ENCODE results near the gene NREP.

NREP gene

GRCh38 chr5:111707630-111708164 is 49.3 kb downstream of the NREP start:
- FAIRE-seq (no peak), DNase-seq (ENCODE audit: insufficient read length, low spot score) (no peak)
- no peak for TF ChIP-seq POLR2A (IDR thresholded peaks at IDR 0.05; ENCODE audit: low read depth, low read length)

DNA sequence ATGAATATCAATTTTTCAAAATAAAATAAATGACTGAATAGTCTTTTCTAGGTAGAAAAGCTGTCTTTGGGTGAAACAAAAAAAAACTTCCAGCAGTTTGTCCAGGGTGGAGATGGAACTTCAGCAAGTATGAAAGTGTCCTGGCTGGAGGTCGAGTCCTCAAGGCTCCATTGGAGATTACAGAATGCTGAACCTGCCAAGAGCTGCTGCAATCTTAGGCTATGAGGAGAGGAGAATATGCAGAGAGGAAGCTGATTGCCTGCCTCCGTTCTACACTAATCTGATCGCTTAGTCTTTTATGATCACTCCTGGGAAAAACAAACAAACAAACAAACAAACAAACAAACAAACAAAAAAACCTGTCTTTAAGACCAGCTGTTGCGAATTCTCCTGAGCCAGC is 50.6 kb downstream of the NREP start:
- DNase-seq (ENCODE audit: insufficient read length, low spot score) (no peak), FAIRE-seq (no peak)
- TF ChIP-seq POLR2A (IDR thresholded peaks at IDR 0.05; ENCODE audit: low read depth, low read length): no peak

- TF ChIP-seq POLR2A (IDR thresholded peaks at IDR 0.05; ENCODE audit: low read depth, low read length): no peak
- FAIRE-seq: no peak
- no peak for DNase-seq (ENCODE audit: insufficient read length, low spot score)
Measured at GRCh38 chr5:111704452-111705085, 52.4 kb downstream of the NREP start.

GRCh38 chr5:111703662-111704061 is 53.3 kb downstream of the NREP start:
- TF ChIP-seq POLR2A (IDR thresholded peaks at IDR 0.05; ENCODE audit: low read depth, low read length): no peak
- FAIRE-seq (no peak), DNase-seq (ENCODE audit: insufficient read length, low spot score) (no peak)

GRCh38 chr5:111699976-111700375 is 57.0 kb downstream of the NREP start:
- DNase-seq (ENCODE audit: insufficient read length, low spot score) (no peak), FAIRE-seq (no peak)
- no peak for TF ChIP-seq POLR2A (IDR thresholded peaks at IDR 0.05; ENCODE audit: low read depth, low read length)

DNA sequence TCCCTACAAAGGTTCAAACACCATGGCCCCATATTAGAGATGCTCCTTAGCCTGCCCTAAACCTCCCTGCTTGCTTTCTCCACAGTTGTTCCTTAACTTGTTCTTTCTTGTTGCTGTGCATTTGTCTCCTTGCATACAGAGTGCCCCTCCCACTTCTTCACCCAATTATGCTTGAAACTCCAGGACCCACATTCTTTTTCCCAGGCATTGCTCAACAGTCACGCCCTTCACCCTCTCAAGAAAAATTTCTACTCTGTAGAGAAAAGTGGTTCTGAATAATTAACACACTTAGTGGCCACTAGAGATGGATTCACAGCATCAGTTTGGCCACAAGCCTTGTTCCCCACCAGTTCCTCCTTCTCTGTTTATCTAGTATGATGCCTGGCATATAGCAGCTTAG is 57.7 kb downstream of the NREP start:
- DNase-seq (ENCODE audit: insufficient read length, low spot score): no peak

GRCh38 chr5:111697881-111698757 is 58.9 kb downstream of the NREP start:
- DNase-seq (ENCODE audit: insufficient read length, low spot score) (no peak), FAIRE-seq (no peak)

More for the DNA sequence above, 57.7 kb downstream of the NREP start:
- no peak for FAIRE-seq
- no peak for TF ChIP-seq POLR2A (IDR thresholded peaks at IDR 0.05; ENCODE audit: low read depth, low read length)

GRCh38 chr5:111697215-111697614 is 59.8 kb downstream of the NREP start:
- FAIRE-seq: no peak
- DNase-seq (ENCODE audit: insufficient read length, low spot score): no peak
- TF ChIP-seq POLR2A (IDR thresholded peaks at IDR 0.05; ENCODE audit: low read depth, low read length): no peak

More at GRCh38 chr5:111697881-111698757, 58.9 kb downstream of the NREP start:
- TF ChIP-seq POLR2A (IDR thresholded peaks at IDR 0.05; ENCODE audit: low read depth, low read length): no peak

DNA sequence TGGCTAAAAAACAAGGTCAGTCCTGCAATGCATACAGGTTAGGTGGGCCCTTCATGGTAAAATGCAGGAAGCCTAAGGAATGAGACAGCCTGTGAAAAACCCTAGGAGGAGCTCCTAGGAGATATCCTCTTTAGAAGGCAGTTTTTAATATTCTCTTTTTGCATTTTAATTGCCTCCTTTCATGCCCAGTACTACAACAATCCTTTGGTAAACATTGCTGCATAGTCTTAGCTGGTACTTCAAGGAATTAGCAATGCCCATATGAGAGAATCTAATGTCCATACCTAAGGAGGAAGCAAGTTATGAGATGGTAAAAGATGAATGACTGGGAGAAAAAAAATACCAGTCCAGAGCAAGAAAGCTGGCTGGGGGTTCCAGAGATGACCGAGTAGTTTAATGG is 61.0 kb downstream of the NREP start:
- FAIRE-seq (no peak), DNase-seq (ENCODE audit: insufficient read length, low spot score) (no peak)
- TF ChIP-seq POLR2A (IDR thresholded peaks at IDR 0.05; ENCODE audit: low read depth, low read length): no peak

DNA sequence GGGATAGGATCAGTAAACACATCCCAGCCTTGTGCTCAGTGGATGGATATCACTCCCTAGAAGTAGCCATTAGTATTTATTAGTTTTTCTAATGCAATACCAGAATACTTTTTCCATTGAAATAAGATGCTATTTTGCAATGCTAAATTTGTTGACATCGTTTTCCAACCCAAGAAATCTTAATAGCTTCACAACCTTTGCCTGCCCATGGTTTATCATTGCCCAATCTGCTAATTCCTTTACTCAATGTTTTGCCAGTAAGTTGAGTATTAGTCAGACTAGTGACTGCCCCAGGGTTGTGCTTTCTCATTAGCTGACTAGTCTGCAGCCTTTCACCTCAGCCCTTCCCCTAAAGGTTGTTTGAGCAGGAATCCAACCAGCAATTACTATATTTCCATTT is 62.9 kb downstream of the NREP start:
- no peak for DNase-seq (ENCODE audit: insufficient read length, low spot score)

GRCh38 chr5:111691914-111692313 is 65.1 kb downstream of the NREP start:
- TF ChIP-seq POLR2A (IDR thresholded peaks at IDR 0.05; ENCODE audit: low read depth, low read length): no peak
- FAIRE-seq (no peak), DNase-seq (ENCODE audit: insufficient read length, low spot score) (no peak)

More for the DNA sequence above, 62.9 kb downstream of the NREP start:
- no peak for TF ChIP-seq POLR2A (IDR thresholded peaks at IDR 0.05; ENCODE audit: low read depth, low read length)
- no peak for FAIRE-seq

DNA sequence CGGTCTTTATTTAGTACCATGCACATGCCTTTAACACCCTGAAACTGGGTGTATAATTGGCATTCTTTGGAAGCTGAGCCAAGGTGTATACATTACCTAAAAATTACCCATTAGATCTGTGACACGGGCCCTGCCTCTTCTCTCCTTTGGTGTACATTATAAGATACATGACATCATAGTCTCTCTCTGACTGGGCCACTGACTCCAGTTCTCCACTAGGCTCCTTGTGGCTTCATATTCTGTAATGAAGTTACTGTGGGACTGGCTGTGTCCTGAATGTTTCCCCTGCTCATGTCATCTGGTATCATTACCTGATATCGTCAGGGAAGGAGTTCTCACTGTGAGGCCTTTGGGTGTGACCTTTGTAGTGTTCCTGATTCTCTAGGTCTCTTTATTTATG is 65.5 kb downstream of the NREP start:
- FAIRE-seq (no peak), DNase-seq (ENCODE audit: insufficient read length, low spot score) (no peak)
- no peak for TF ChIP-seq POLR2A (IDR thresholded peaks at IDR 0.05; ENCODE audit: low read depth, low read length)

DNA sequence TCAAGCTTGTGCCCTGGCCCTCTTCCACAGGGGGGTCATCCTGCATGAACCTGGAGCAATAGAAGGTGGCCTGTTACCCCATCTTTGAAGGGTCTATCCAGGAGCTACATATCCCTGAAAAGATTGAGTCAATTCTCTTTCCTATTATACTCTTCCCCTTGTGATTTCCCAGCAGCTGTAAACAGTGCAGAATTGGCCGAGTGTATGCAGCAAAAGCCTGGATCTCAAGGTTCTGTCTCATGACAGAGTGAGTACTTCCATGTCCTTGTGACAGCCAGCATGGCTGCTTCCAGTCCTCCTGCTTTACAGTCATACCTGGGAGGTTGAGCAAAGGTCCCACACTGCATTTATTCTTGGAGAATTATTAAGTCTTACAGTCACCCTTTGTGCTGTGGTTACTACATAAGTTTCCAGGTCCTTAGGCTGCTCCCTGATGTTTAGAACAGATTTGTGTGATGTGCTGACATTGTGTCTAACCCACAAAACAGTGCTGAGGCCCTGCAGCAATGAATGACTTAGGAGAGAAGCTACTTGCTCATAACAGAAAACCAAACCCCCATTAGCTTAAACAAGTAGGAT is 67.5 kb downstream of the NREP start:
- TF ChIP-seq POLR2A (IDR thresholded peaks at IDR 0.05; ENCODE audit: low read depth, low read length): no peak
- FAIRE-seq (no peak), DNase-seq (ENCODE audit: insufficient read length, low spot score) (no peak)

DNA sequence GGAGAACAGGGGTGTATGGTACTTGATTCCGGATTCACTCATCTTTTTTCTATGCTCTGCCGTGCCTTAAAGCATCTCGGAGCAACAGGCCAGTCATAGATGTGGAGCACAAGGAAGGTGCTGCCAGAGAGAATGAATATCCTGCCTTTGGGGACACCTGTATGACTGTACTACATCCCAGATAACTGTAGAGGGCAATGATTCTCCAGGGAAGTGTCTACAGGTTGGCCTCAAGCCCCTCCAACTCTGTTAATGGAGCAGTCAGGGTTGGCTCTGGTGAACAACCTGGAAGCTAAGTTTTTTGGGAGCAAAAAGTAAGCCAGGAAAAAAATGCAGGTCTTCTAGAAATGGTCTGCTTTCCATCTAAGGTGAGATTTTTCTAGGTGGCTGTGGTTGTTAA is 71.0 kb downstream of the NREP start:
- TF ChIP-seq POLR2A (IDR thresholded peaks at IDR 0.05; ENCODE audit: low read depth, low read length): no peak
- FAIRE-seq: no peak
- no peak for DNase-seq (ENCODE audit: insufficient read length, low spot score)
